Limb (tissue), 2 donors: ENCODE results near the gene SLC6A20.

ENCODE experiments used
- DNase-seq, 2 donors: peaks; one replicate each; pipeline ENCODE4 v3.0.0-alpha.2; 2016; ENCODE audit errors: extremely low spot score in 2 of 2

Gene SLC6A20

GRCh38 chr3:45724911-45725310 lies 71.4 kb downstream of the SLC6A20 start:
- no peak for DNase-seq

DNA sequence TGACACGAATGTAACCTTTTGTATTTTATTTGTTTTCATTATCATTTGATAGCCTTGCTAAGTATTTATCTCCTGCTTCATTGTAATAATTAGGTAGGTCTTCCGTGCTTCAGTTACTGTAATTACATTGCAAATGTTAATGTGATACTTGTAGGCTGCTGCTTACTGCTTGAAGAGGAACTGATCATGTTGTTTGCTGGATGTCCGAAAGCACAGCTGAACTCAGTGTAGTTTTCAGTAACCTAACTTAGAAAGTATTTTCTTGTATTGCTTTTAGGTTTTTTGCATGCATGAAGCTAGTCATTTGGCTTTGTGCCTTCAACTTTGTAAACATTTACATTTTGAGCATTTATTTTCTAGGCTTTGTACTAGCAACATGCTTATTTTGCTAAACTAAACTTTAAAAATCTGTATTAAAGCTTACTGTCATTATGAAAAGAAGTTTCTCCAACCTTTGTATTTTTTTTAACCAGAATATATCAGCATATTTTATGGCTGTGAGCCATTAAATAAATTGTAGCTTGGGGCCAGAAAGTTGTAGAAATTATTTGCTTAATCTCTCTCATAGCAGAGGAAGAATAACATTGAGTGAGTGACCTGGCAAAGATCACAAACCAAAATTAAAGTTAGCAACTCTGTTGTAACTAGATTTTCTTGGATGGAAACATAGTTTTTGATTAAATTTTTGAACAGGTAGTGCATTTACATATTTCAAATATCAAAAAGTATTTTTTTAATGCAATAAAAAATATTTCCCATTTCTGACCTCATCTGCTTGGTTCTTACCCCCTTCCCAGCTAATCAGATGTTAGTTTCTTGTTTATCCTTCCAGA lies 76.5 kb downstream of the SLC6A20 start:
- no peak for DNase-seq

- DNase-seq = no peak
Observed at GRCh38 chr3:45716790-45717336, 79.5 kb downstream of the SLC6A20 start.

- no peak for DNase-seq
Observed at GRCh38 chr3:45715945-45716344, 80.4 kb downstream of the SLC6A20 start.

- DNase-seq = no peak
Observed at GRCh38 chr3:45712434-45713110, 83.8 kb downstream of the SLC6A20 start.

- DNase-seq = no peak
Observed at GRCh38 chr3:45711931-45712330, 84.4 kb downstream of the SLC6A20 start.

- DNase-seq = no peak
Observed at GRCh38 chr3:45705839-45706808, 90.2 kb downstream of the SLC6A20 start.
